WTC11 (cell line): Measurements from ENCODE around the gene HEYL. TPM values are rescaled to one million over a fixed set of nuclear protein-coding genes. Genes with fewer than 3 reads are reported as not detected.
A peak's percentile ranks its signal among the peaks of the same experiment; 100 is the strongest.

Source experiments
- ATAC-seq: fragments of 200-7000 bp; cut with Tn5 transposase; 2 replicates; pipeline ENCODE4 v1.10.0; 2021; ENCODE audit warnings: mild to moderate bottlenecking, moderate library complexity
- Bru-seq: library from RNA; stranded (reverse); fragments of 400-500 nt; gene quantifications from one replicate; lab custom pipeline; 2021; lab: Mats Ljungman, UMichigan
- CTCF ChIA-PET: fragments of 300-600 bp; sonication (Branson Sonifier 250); formaldehyde crosslinking; loops from one replicate; lab custom pipeline; 2021; ENCODE audit warnings: antibody characterized with exemption; lab: Charles Lee
- POLR2A ChIA-PET: fragments of 350-600 bp; sonication (Branson Sonifier 250); formaldehyde crosslinking; loops from one replicate; lab custom pipeline; 2021; ENCODE audit warnings: antibody characterized with exemption; lab: Charles Lee
- DNase-seq: peaks from one replicate; pipeline ENCODE4 v3.0.0; 2021; ENCODE audit warnings: low spot score
- H3K27ac Mint-ChIP-seq: 2 replicates; pipeline ENCODE4 v1.8.0; 2021; ENCODE audit warnings: mixed read lengths
- H3K27me3 Mint-ChIP-seq: 2 replicates; pipeline ENCODE4 v1.8.0; 2021; ENCODE audit warnings: low read depth, mild to moderate bottlenecking, moderate library complexity, mixed read lengths
- H3K36me3 Mint-ChIP-seq: 2 replicates; pipeline ENCODE4 v1.8.0; 2021; ENCODE audit warnings: mixed read lengths
- H3K4me1 Mint-ChIP-seq: 2 replicates; pipeline ENCODE4 v1.8.0; 2022; ENCODE audit warnings: mixed read lengths
- H3K4me3 Mint-ChIP-seq: 2 replicates; pipeline ENCODE4 v1.8.0; 2021; ENCODE audit warnings: mild to moderate bottlenecking, moderate library complexity, mixed read lengths
- H3K9me3 Mint-ChIP-seq: 2 replicates; pipeline ENCODE4 v1.8.0; 2021; ENCODE audit warnings: mixed read lengths
- ARID4B ChIP-seq: sonication (generic); formaldehyde crosslinking; IDR thresholded peaks from 2 replicates; pipeline ENCODE4 v1.8.0; 2023; ENCODE audit warnings: missing genetic modification reagents, mild to moderate bottlenecking, borderline replicate concordance
- CTCF ChIP-seq: fragments of 200-600 bp; IDR thresholded peaks from 2 replicates; pipeline ENCODE4 v1.8.0; 2022; ENCODE audit warnings: antibody characterized with exemption
- E2F4 ChIP-seq: sonication (generic); formaldehyde crosslinking; IDR thresholded peaks from 2 replicates; pipeline ENCODE4 v1.8.1; 2022; ENCODE audit warnings: low read depth, mild to moderate bottlenecking, moderate library complexity, missing genetic modification reagents, borderline replicate concordance
- E2F5 ChIP-seq: sonication (generic); formaldehyde crosslinking; IDR thresholded peaks from 2 replicates; pipeline ENCODE4 v1.8.1; 2022; ENCODE audit warnings: mild to moderate bottlenecking, moderate library complexity, missing genetic modification reagents
- EMX1 ChIP-seq: fragments of 250-450 bp; sonication (Bioruptor Pico); IDR thresholded peaks from 2 replicates; pipeline ENCODE4 v1.8.0; 2021; ENCODE audit warnings: mild to moderate bottlenecking
- ESRRA ChIP-seq: sonication (generic); formaldehyde crosslinking; IDR thresholded peaks from 2 replicates; pipeline ENCODE4 v1.8.1; 2022; ENCODE audit warnings: mild to moderate bottlenecking, missing genetic modification reagents, borderline replicate concordance
- MYBL2 ChIP-seq: sonication (generic); formaldehyde crosslinking; IDR thresholded peaks from 2 replicates; pipeline ENCODE4 v1.8.1; 2023; ENCODE audit warnings: mild to moderate bottlenecking, moderate library complexity, missing genetic modification reagents
- NR1H2 ChIP-seq: sonication (generic); formaldehyde crosslinking; IDR thresholded peaks from 2 replicates; pipeline ENCODE4 v1.9.0; 2021; ENCODE audit warnings: mild to moderate bottlenecking, moderate library complexity, missing genetic modification reagents
- OVOL2 ChIP-seq: fragments of 250-450 bp; sonication (Bioruptor Pico); IDR thresholded peaks from 2 replicates; pipeline ENCODE4 v1.9.0; 2021; ENCODE audit warnings: mild to moderate bottlenecking, borderline replicate concordance
- SMAD4 ChIP-seq: sonication (generic); formaldehyde crosslinking; IDR thresholded peaks from 2 replicates; pipeline ENCODE4 v1.8.0; 2022; ENCODE audit warnings: mild to moderate bottlenecking, missing genetic modification reagents
- SOX15 ChIP-seq: fragments of 250-450 bp; sonication (Bioruptor Pico); IDR thresholded peaks from 2 replicates; pipeline ENCODE4 v1.9.0; 2021; ENCODE audit warnings: mild to moderate bottlenecking
- TCF7 ChIP-seq: sonication (generic); formaldehyde crosslinking; IDR thresholded peaks from 2 replicates; pipeline ENCODE4 v1.8.0; 2022; ENCODE audit warnings: mild to moderate bottlenecking, low read depth, missing genetic modification reagents, moderate library complexity
- ZBTB43 ChIP-seq: sonication (generic); formaldehyde crosslinking; IDR thresholded peaks from 2 replicates; pipeline ENCODE4 v1.8.1; 2023; ENCODE audit warnings: mild to moderate bottlenecking, missing genetic modification reagents
- ZNF138 ChIP-seq: sonication (generic); formaldehyde crosslinking; conservative IDR thresholded peaks from 2 replicates; pipeline ENCODE4 v1.8.1; 2022; ENCODE audit warnings: mild to moderate bottlenecking, moderate library complexity, missing genetic modification reagents
- ZNF263 ChIP-seq: sonication (generic); formaldehyde crosslinking; IDR thresholded peaks from 2 replicates; pipeline ENCODE4 v1.8.1; 2022; ENCODE audit warnings: low read depth, mild to moderate bottlenecking, moderate library complexity, missing genetic modification reagents
- ZNF281 ChIP-seq: sonication (generic); formaldehyde crosslinking; IDR thresholded peaks from 2 replicates; pipeline ENCODE4 v1.8.0; 2023; ENCODE audit warnings: mild to moderate bottlenecking, missing genetic modification reagents
- ZNF416 ChIP-seq: fragments of 250-450 bp; sonication (Bioruptor Pico); IDR thresholded peaks from 2 replicates; pipeline ENCODE4 v1.9.0; 2021; ENCODE audit warnings: mild to moderate bottlenecking, inconsistent platforms
- ZNF423 ChIP-seq: fragments of 250-450 bp; sonication (Bioruptor Pico); IDR thresholded peaks from 2 replicates; pipeline ENCODE4 v2.1.2; 2022; ENCODE audit warnings: mild to moderate bottlenecking, moderate library complexity
- ZNF425 ChIP-seq: fragments of 250-450 bp; sonication (Bioruptor Pico); conservative IDR thresholded peaks from 2 replicates; pipeline ENCODE4 v1.9.0; 2021; ENCODE audit warnings: mild to moderate bottlenecking
- long read RNA-seq, 3 experiments: library from RNA in 1 of 3; library from capped mRNA in 1 of 3; library from polyadenylated mRNA in 1 of 3; unstranded in 2 of 3; stranded (forward) in 1 of 3; transcript quantifications; one replicate each; pipeline ENCODE4 v2.0.0, GENCODE V29; 2021
- total RNA-seq: library from RNA; stranded (reverse); gene quantifications from 3 replicates; pipeline ENCODE4 v1.2.3, GENCODE V29; 2021

The HEYL gene
- total RNA-seq (2.3 to 3.6 TPM (median 3.2 TPM) in 3 replicates), Bru-seq, nascent RNA (percentile 39 among the genes with signal in this experiment)
- long read RNA-seq, experiment 1, transcript HEYL-201 (5 exons, 3,661 nt), result major isoform, 9 of 17 reads
- long read RNA-seq, experiment 1, partial matches to known transcripts, result 0 of 17 reads
- long read RNA-seq, experiment 1, other reads (novel, unspliced or antisense), result 8 of 17 reads
- long read RNA-seq, experiment 2, partial matches to known transcripts, result 0 of 6 reads
- long read RNA-seq, experiment 2, other reads (novel, unspliced or antisense), result 4 of 6 reads
- long read RNA-seq, experiment 3, partial matches to known transcripts, result 0 of 1 reads
- long read RNA-seq, experiment 3, other reads (novel, unspliced or antisense), result 0 of 1 reads

- no peak within 1 kb of the TSS for H3K27ac Mint-ChIP-seq
- peaks cover 96% of the 10 kb centered on the region for H3K27me3 Mint-ChIP-seq
- H3K36me3 Mint-ChIP-seq, result no peaks in the 10 kb centered on the region
- no peaks in the 10 kb centered on the region for H3K9me3 Mint-ChIP-seq
- DNase-seq (peak; percentile 86), ATAC-seq (peak; percentile 86)
- POLR2A ChIA-PET, result no interaction called here
- H3K4me3 Mint-ChIP-seq, result peak within 1 kb of the TSS; percentile 69
- peaks cover 10% of the 10 kb centered on the region for H3K4me1 Mint-ChIP-seq
- CTCF ChIA-PET, result interaction anchor here (0.7 to 4.3 kb wide), 10 partner anchors 8 to 62 kb away, joined by 3 to 44 read pairs (median 8); partner anchors contain the start of gene NT5C1A
- TF ChIP-seq E2F5, result 0 out of 2 replicates have a peak, but pooled peaks have one; percentile 12
- 0 out of 2 replicates have a peak, but pooled peaks have one; percentile 59 for TF ChIP-seq ZBTB43
- peak; percentile 89 for TF ChIP-seq ZNF423 (CRISPR knock-in tag)
- TF ChIP-seq NR1H2 (CRISPR knock-in tag), result no peak
- TF ChIP-seq OVOL2 (CRISPR knock-in tag), result no peak
- no peak for TF ChIP-seq ZNF138
- TF ChIP-seq MYBL2, result peak; percentile 62
- TF ChIP-seq CTCF, result 0 out of 2 replicates have a peak, but pooled peaks have one; percentile 5
- TF ChIP-seq ARID4B, result no peak
- TF ChIP-seq ZNF281, result no peak
- no peak for TF ChIP-seq SOX15 (CRISPR knock-in tag)
- TF ChIP-seq E2F4 (CRISPR knock-in tag), result no peak
- TF ChIP-seq EMX1 (CRISPR knock-in tag), result no peak
- peak; percentile 42; the same call in 1 of the 2 replicates for TF ChIP-seq TCF7 (CRISPR knock-in tag)
- TF ChIP-seq ZNF263 (CRISPR knock-in tag), result no peak
- no peak for TF ChIP-seq ESRRA
- 0 out of 2 replicates have a peak, but pooled peaks have one; percentile 24 for TF ChIP-seq ZNF416 (CRISPR knock-in tag)
- no peak for TF ChIP-seq SMAD4 (CRISPR knock-in tag)
- TF ChIP-seq ZNF425 (CRISPR knock-in tag), result no peak
Observed at GRCh38 chr1:39639305-39640130, at the start of gene HEYL. Gene HEYL, minus strand, starts transcription at chr1:39639643. Its CDS starts 18 bp downstream, at chr1:39639625.
